Lung (tissue), 12 donors: ENCODE results near the gene HNRNPA1. TPM values are rescaled to one million over a fixed set of nuclear protein-coding genes. Genes with fewer than 3 reads are reported as not detected.
"Not testable (repeated sequence)": the region's sequence is repeated elsewhere in the genome, so short reads cannot be mapped to it uniquely, and the experiment has no call there.

Experiments used
- ATAC-seq: fragments of 200-7000 bp; cut with Tn5 transposase; one replicate; pipeline ENCODE4 v1.9.1; 2020; ENCODE audit warnings: moderate number of reproducible peaks; ENCODE audit not compliant: insufficient read depth, low FRiP score
- DNase-seq, 3 donors: peaks; one replicate each; pipeline ENCODE4 v3.0.0-alpha.2; 2013 to 2017
- H3K27ac ChIP-seq, 2 donors: one replicate each; pipeline ENCODE4 v1.5.1; 2013; ENCODE audit warnings: mild to moderate bottlenecking in 2 of 2, moderate library complexity in 2 of 2, control low read depth in 1 of 2, inconsistent platforms in 1 of 2, low read depth in 1 of 2, low read length in 1 of 2
- H3K27me3 ChIP-seq, 3 donors: one replicate each; pipeline ENCODE4 v1.5.1; 2013; ENCODE audit warnings: low read length in 2 of 3; ENCODE audit not compliant: control insufficient read depth in 3 of 3, insufficient read depth in 3 of 3
- H3K36me3 ChIP-seq, 4 donors: one replicate each; pipeline ENCODE4 v1.5.1; 2013; ENCODE audit warnings: low read length in 4 of 4, mild to moderate bottlenecking in 1 of 4, moderate library complexity in 1 of 4; ENCODE audit not compliant: control insufficient read depth in 4 of 4, insufficient read depth in 4 of 4
- H3K4me1 ChIP-seq, 5 donors: one replicate each; pipeline ENCODE4 v1.5.1; 2013; ENCODE audit warnings: low read length in 5 of 5, mild to moderate bottlenecking in 2 of 5, moderate library complexity in 1 of 5; ENCODE audit not compliant: control insufficient read depth in 5 of 5, insufficient read depth in 5 of 5
- H3K4me3 ChIP-seq: one replicate; pipeline ENCODE4 v1.5.1; 2013; ENCODE audit warnings: mild to moderate bottlenecking, control low read depth, moderate library complexity
- H3K9ac ChIP-seq, 2 donors: one replicate each; pipeline ENCODE4 v1.5.1; 2013; ENCODE audit warnings: low read length in 2 of 2, control low read depth in 1 of 2; ENCODE audit not compliant: insufficient read depth in 1 of 2
- H3K9me3 ChIP-seq, 4 donors: one replicate each; pipeline ENCODE4 v1.5.1; 2013; ENCODE audit warnings: low read length in 3 of 4, mild to moderate bottlenecking in 1 of 4, moderate library complexity in 1 of 4; ENCODE audit not compliant: control insufficient read depth in 4 of 4, insufficient read depth in 3 of 4
- WGBS, 2 donors: extraction: QIAGEN DNeasy Blood & Tissue Kit; methylation state at CpG; one replicate each; pipeline ENCODE4 v1.1.7; 2013; 5-methylcytosine and 5-hydroxymethylcytosine counted together
- polyA plus RNA-seq, 2 donors: library from polyadenylated mRNA; stranded (reverse); fragments of 200-250 nt; gene quantifications; one replicate each; pipeline ENCODE4 v1.2.1, GENCODE V29; 2013
- total RNA-seq, 2 donors: library from RNA; depleted of rRNA in 1 of 2; stranded (reverse); fragments of >200 nt in 1 of 2; gene quantifications; one replicate each; pipeline ENCODE4 v1.2.1, GENCODE V29; 2014 to 2021
- TF ChIP-seq, protein P1 (sequence below): IDR thresholded peaks from 2 replicates; pipeline ENCODE4 v1.5.1; 2012; ENCODE audit warnings: mild to moderate bottlenecking; ENCODE audit errors: control extremely low read depth, extremely low read depth
- donor health status: control.
- donor health status: control.
- donor health status: Bipolar disorder and iron deficiency.
- donor health status: healthy.
- donor health status: DM: yes; HTN: yes; CAD: no.

HNRNPA1 gene
- total and polyA plus RNA-seq, 4 donors, result 803 to 937 (median 863) TPM

DNA sequence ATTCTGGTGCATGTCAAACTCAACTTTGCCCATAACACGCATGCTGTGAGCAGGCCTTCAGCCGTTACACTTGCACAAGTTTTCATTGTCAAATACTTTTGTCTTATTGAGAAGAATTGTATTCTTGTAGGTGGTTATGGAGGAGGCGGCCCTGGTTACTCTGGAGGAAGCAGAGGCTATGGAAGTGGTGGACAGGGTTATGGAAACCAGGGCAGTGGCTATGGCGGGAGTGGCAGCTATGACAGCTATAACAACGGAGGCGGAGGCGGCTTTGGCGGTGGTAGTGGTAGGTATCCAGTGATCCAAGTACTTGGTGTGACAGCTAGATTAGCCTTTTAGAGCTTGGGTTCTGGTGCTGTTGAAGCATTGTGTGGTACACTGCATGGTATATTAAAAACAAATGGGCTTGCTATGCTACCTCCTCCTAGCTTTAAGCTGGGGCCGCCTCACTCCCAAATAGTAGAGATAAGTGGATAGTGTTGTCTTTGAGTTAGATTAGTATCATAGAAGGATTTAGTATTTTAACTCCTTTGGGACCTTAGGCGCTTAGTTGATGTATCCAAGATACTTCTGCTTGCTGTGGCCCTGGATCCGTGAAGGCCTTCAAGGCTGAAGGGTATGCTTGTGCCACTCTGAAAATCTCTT lies 2.5 kb downstream of the HNRNPA1 start:
- peaks cover 6 to 46% (median 16%) of the 10 kb centered on the region in 5 donors for H3K4me1 ChIP-seq
- H3K9me3 ChIP-seq, result no peaks in the 10 kb centered on the region
- DNase-seq, result no peak
- 34 to 42% methylated on average over 11 of the region's 11 CpGs for WGBS, 2 donors
- H3K4me3 ChIP-seq, result no peak overlapping the region
- H3K9ac ChIP-seq, result peak overlapping the region; percentile 58 to 100
- H3K27me3 ChIP-seq, result no peaks in the 10 kb centered on the region
- H3K36me3 ChIP-seq, result peaks cover 26 to 59% (median 48%) of the 10 kb centered on the region in 4 donors
- no peak overlapping the region for H3K27ac ChIP-seq
- no peak for ATAC-seq
- TF ChIP-seq, protein P1, sequence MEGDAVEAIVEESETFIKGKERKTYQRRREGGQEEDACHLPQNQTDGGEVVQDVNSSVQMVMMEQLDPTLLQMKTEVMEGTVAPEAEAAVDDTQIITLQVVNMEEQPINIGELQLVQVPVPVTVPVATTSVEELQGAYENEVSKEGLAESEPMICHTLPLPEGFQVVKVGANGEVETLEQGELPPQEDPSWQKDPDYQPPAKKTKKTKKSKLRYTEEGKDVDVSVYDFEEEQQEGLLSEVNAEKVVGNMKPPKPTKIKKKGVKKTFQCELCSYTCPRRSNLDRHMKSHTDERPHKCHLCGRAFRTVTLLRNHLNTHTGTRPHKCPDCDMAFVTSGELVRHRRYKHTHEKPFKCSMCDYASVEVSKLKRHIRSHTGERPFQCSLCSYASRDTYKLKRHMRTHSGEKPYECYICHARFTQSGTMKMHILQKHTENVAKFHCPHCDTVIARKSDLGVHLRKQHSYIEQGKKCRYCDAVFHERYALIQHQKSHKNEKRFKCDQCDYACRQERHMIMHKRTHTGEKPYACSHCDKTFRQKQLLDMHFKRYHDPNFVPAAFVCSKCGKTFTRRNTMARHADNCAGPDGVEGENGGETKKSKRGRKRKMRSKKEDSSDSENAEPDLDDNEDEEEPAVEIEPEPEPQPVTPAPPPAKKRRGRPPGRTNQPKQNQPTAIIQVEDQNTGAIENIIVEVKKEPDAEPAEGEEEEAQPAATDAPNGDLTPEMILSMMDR, result no peak

DNA sequence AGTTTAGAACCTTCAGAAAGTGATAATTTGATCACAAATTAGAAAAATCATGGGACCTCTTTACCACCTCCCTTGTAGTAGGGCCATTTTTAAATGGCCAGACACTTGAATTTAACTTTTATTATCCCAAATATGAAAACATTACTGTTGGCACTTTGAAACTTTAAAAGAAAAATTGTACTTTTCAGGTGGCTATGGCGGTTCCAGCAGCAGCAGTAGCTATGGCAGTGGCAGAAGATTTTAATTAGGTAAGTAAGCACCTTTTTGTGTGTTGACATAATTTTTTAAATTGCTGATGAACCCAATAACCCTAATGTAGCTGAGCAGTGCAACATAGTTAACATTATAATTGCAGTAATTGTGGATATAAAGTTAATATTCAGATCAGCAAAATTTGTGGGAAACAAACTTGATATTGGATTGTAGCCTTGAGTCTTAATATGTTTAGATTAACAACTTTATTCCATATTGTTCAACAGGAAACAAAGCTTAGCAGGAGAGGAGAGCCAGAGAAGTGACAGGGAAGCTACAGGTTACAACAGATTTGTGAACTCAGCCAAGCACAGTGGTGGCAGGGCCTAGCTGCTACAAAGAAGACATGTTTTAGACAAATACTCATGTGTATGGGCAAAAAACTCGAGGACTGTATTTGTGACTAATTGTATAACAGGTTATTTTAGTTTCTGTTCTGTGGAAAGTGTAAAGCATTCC lies 3.7 kb downstream of the HNRNPA1 start:
- not testable (repeated sequence) for H3K4me3 ChIP-seq, ATAC-seq, DNase-seq, H3K27ac ChIP-seq, H3K9me3 ChIP-seq, H3K27me3 ChIP-seq
- Histone ChIP-seq H3K4me1 (peaks cover 6 to 40% (median 13%) of the 10 kb centered on the region in 5 donors), H3K36me3 (peaks cover 28 to 59% (median 48%) of the 10 kb centered on the region in 4 donors), H3K9ac (peak overlapping the region in 1 of 2 donors; percentile 59)
- WGBS, 2 donors, result 47 to 59% methylated on average over 1 of the region's 2 CpGs

DNA sequence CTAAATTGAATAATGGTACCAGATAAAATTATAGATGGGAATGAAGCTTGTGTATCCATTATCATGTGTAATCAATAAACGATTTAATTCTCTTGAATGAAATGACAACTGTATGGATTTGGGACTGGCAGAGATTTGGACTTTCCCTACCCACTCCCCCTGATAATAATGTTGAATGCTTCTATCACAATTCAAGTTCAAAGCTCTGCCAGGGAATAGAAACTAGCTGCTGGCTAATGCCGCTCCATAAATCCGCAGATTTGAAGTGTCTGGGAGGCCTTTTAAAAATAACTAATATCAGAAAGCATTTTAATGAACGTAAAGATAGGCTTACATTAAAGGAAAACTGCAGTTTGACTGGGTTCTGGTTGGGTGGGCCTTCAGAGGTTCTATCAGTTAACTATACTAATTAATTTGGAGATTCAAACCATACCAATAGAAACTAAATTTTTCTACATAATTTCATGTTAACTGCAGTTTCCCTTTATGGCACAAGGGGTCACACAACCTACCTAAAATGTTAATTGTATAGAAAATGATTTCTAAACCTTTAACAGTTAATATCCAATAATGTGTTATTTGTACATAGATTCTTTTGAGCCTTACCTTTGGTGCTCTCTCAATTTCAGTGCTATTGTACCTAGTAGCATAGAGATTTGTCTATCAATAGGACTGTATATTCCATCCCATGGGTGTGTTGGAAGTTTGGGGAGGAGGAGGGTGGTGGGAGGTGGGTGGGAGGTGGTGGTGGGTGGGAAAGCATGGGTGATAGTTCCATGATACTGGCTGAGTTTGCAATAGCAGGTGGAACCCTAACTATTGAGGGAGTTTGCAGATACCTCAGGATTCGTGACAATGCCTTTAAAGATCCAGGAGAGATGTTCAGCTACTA lies 4.9 kb downstream of the HNRNPA1 start:
- H3K27ac ChIP-seq, result peak overlapping the region in 1 of 2 donors; percentile 39
- DNase-seq, result no peak
- no peaks in the 10 kb centered on the region for H3K9me3 ChIP-seq
- H3K27me3 ChIP-seq, result no peaks in the 10 kb centered on the region
- H3K9ac ChIP-seq, result no peak overlapping the region
- no peak overlapping the region for H3K4me3 ChIP-seq
- 48 to 54% methylated on average over 5 of the region's 5 CpGs for WGBS, 2 donors
- H3K36me3 ChIP-seq, result peaks cover 28 to 57% (median 48%) of the 10 kb centered on the region in 4 donors
- H3K4me1 ChIP-seq, result peaks cover 6 to 40% (median 13%) of the 10 kb centered on the region in 5 donors
- TF ChIP-seq, protein P1, result no peak
- no peak for ATAC-seq
